Measurements from ENCODE around the gene IAH1.
A peak's percentile ranks its signal among the peaks of the same experiment; 100 is the strongest.

The IAH1 gene, protein sequence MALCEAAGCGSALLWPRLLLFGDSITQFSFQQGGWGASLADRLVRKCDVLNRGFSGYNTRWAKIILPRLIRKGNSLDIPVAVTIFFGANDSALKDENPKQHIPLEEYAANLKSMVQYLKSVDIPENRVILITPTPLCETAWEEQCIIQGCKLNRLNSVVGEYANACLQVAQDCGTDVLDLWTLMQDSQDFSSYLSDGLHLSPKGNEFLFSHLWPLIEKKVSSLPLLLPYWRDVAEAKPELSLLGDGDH

GRCh38 chr2:9474361-9475057 lies at the start of gene IAH1:
Gene IAH1 (plus strand): TSS chr2:9474551. CDS start chr2:9474567, 16 bp downstream.
- DNase-seq (ENCODE audit: low read depth in 3 of 3) = peak; percentile 65 to 75 (median 70)

GRCh38 chr2:9428965-9429577 lies 45.3 kb upstream of the IAH1 start:
- DNase-seq (ENCODE audit: low read depth in 3 of 3) = no peak

GRCh38 chr2:9430316-9431293 lies 43.7 kb upstream of the IAH1 start:
- DNase-seq (ENCODE audit: low read depth in 3 of 3) = no peak

- DNase-seq (ENCODE audit: low read depth in 3 of 3) = no peak
These were observed 39.9 kb upstream of the IAH1 start for GRCh38 chr2:9434489-9434888.

DNA sequence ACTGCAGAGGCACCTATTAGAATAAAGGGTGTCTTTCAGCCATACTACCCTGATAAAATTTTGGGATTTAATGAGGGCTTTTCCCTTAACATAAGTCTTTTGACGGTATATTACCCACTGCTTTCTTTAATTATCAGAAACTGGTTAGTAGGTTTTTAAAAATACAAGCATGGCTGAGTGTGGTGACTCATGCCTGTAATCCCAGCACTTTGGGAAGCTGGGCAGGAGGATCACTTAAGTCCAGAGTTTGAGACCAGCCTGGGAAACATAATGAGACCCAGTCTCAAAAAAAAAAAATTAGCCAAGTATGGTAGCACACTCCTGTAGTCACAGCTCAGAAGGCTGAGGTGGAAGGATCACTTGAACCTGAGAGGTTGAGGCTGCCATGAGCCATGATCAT lies 34.8 kb upstream of the IAH1 start:
- no peak for DNase-seq (ENCODE audit: low read depth in 3 of 3)

DNA sequence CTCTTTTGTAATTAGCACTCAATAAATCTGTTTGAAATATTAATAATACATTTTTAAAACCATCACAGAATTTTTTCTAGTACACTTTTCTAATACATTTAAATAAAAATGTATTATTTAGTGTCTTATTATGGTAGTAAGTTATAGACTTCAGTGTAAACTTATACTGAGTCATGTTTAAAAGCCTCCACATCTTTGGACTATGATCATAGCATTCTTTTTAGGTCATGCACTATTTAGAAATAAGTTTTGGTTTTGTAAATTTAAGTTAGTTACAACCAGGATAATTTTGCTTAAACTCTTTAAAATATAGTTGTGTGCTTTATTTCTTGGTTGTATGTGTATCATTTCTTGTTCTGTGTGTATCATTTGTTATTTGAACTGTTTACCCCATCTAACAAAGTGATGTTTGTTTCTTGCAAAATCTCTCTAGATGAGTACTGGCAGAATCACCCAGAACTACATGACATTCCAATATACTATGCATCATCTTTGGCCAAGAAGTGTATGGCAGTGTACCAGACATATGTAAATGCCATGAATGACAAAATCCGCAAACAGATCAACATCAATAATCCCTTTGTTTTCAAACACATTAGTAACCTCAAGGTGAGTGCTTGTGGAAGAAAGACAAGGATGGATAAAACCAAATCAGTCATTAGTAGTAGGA lies 34.2 kb upstream of the IAH1 start:
- no peak for DNase-seq (ENCODE audit: low read depth in 3 of 3)

GRCh38 chr2:9441556-9441955 lies 32.8 kb upstream of the IAH1 start:
- no peak for DNase-seq (ENCODE audit: low read depth in 3 of 3)

DNA sequence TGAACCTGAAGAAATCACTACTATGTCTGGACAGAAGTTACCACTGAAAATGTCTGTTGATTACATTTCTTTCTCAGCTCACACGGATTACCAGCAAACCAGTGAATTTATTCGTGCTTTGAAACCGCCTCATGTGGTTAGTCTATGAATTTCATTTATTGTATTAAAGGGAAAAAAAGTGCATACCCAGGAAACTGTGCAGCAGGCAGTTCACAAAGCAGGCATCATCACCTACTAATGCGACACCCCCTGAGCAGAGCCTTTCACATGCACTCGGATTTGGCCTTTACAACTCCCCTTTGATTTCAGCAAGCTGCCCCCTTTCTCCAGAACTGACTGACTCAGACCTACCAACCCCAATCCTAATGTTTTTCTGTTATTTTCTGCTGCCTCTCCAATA lies 30.8 kb upstream of the IAH1 start:
- DNase-seq (ENCODE audit: low read depth in 3 of 3) = no peak

DNA sequence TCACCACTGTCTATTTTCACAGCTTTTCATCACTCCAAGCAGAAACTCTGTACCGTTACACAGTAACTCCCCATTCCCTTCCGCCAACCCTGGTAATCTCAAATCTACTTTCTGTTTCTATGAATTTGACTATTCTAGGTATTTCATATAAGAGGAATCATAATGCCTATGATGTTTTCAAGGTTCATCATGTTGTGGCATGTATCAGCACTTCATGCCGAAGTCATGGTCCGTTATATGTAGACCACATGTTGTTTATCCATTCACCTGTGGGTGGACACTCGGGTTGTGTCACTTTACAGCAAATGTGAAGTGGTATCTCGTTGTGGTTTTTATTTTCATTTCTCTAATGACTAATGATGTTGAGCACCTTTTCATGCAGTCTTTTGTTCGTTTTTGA lies 29.3 kb upstream of the IAH1 start:
- no peak for DNase-seq (ENCODE audit: low read depth in 3 of 3)

DNA sequence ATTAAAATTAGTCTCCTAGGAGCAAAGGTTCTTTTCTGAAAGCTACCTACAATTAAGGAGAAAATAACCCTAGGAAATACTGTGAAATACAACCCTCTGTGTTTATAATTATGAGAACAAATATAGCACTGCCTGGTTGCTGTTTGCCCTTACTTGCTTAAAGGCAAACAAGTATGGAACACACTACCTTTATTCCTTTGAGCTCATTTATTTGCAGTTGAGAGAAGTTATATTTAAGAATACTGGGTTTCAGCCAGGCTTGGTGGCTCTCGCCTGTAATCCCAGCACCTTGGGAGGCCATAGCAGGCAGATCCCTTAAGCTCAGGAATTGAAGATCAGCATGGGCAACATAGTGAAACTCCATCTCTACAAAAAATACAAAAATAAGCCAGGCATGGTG lies 23.1 kb upstream of the IAH1 start:
- no peak for DNase-seq (ENCODE audit: low read depth in 3 of 3)

DNA sequence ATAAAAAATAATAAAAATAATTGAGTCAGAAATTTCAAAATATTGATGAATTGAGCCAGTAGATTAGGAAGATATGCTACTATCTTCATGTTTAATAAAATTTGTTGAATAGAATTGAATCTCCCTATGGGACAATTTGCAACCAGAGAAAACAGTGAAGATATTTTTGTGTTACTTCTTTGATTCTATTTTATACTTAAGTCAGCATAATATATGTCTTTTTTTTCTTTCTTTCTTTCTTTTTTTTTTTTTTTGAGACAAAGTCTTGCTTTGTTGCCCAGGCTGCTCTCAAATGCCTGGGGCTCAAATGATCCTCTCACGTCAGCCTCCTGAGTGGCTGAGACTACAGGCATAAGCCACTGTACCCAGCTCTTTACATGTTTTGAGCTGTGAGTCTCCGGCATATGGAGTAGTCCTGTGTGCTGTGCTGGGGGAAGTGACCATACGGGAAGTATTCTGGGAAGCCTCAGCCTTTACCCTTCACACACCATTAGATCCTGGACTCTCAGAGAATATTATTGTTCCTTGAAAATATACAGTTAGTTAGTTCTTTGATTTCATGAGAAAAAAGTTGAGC lies 13.8 kb upstream of the IAH1 start:
- DNase-seq (ENCODE audit: low read depth in 3 of 3) = no peak

DNA sequence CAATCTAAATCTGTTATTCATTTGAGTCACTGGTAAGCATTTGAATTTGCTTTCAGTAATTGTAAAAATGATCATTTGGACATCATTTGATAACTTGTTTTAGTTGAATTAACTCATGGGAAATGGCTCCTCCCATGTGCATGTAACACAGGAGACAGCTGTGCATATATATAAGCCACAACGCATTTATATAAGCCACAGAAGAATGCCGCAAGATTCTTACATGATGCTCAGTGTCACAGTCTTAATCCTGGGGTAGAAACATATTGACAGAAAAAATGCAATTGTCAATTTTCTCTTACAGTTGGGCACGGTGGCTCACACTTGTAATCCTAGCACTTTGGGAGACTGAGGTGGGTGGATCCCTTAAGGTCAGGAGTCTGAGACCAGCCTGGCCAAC lies 13.3 kb upstream of the IAH1 start:
- DNase-seq (ENCODE audit: low read depth in 3 of 3) = no peak

DNA sequence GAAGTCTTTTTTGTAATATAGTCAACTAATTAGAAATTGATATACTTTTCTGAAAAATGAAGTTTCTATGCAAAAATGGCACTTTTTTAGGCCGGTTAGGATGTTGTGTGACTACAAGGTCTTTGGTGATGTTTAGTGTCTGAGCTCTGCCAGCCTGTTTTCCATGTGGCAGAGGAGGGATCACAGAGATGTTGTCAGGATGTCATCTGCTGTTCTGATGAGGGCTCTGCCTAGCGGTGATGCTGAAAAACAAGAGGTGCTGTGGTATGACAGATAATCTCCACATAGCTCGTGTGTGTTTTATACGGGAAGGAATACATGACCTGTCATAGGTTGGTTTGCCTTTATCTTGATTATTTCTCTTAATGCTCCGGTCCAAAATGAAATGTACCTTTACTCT lies 12.0 kb upstream of the IAH1 start:
- no peak for DNase-seq (ENCODE audit: low read depth in 3 of 3)

DNA sequence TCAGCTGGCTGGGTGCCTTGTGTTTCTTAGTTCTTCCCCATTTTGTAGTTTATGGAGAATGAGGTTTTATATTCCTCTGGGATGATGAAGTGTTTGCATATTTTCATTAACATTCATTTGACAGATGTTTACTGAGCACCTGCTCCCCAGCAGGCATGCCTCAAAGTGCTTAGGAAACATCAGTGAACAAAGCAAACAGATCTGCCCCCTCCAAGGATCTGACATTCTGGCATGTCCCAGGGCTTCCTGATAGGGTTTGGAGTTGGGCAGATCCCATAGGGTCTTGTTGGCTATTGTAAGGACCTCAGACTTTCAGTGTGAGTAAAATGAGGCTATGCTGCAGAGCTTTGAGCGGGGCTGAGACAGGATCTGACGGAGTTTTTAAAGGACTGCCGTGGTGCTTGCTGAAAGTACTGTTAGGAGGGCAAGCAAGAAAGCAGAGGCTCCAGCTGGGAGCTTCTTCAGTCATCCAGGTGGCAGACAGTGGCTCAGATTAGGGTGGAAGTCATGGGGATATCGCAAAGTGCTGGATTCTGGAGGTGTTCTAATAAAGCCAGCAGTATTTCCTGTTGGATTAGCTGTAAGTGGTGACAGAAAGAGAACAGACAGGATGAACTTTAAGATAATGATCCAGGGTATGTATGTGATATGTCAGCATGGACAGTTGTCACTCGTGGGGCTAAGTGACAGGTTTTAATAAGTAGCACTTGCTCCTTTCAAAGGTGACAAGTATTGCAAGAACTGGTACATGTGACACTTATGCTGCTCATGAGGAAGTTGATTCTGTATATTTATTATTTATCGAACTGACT lies 11.3 kb upstream of the IAH1 start:
- no peak for DNase-seq (ENCODE audit: low read depth in 3 of 3)

DNA sequence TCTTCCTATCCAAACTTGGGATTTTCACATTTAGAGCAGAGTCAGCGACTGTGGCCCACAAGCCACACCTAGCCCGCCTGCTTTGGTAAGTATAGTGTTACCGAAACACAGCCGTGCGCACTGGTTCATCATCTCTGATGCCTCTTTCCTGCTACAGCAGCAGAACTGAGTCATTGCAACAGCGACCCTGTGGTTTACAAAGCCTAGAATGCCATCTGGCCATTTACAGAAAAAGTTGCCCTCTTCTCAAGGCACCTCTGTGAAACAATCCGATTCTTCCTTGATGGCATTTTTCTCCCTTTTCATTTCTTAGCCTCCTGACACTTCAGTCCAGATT lies 10.7 kb upstream of the IAH1 start:
- DNase-seq (ENCODE audit: low read depth in 3 of 3) = no peak

GRCh38 chr2:9465170-9465569 lies 9.2 kb upstream of the IAH1 start:
- no peak for DNase-seq (ENCODE audit: low read depth in 3 of 3)

GRCh38 chr2:9466147-9466683 lies 8.1 kb upstream of the IAH1 start:
- DNase-seq (ENCODE audit: low read depth in 3 of 3) = no peak

DNA sequence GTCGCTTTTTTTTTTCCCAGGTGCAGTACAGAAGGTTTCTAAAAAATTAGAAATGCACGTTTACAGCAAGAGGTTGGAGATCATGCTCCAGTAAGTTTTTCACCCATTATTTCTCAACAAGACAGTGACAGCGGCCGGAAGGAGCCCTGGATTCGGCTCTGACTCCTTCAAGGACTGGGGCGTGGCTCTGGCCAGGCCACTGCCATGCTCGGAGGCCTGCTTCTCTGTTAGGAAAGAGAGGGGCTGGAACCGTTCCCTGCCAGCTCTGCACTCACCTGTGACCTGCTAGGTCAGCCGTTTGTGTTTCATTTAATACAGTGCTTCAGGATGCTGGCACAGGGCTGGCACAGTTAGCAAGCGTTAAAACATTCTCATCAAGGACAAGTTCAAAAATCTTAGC lies 6.7 kb upstream of the IAH1 start:
- no peak for DNase-seq (ENCODE audit: low read depth in 3 of 3)

DNA sequence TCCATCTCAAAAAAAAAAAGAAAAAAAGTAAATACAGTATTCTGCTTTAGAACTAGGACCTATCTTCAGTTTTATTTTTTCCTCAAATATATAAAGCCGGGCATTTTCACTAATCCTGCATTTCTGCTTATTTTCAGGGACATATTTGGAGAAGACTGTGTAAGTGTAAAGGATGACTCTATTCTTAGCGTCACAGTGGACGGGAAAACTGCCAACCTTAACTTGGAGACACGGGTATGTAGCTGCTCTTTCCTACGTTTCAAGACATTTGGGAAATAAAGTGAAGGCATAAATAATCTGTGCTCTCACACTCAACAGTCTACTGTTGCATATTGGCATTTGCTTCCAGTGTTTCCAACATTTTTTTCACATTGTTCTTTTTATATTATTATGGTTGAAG lies 3.1 kb upstream of the IAH1 start:
- no peak for DNase-seq (ENCODE audit: low read depth in 3 of 3)

GRCh38 chr2:9472511-9472910 lies 1.8 kb upstream of the IAH1 start:
- no peak for DNase-seq (ENCODE audit: low read depth in 3 of 3)
